T1000 (cell line): Measurements from ENCODE around the gene ZBTB32.
A peak's percentile ranks its signal among the peaks of the same experiment; 100 is the strongest.
"Not testable (repeated sequence)": the region's sequence is repeated elsewhere in the genome, so short reads cannot be mapped to it uniquely, and the experiment has no call there.

ENCODE experiments used
- DNase-seq: peaks from one replicate; lab custom pipeline; 2025; ENCODE audit warnings: mixed read lengths; lab: John Stamatoyannopoulos, UW

Gene ZBTB32, protein sequence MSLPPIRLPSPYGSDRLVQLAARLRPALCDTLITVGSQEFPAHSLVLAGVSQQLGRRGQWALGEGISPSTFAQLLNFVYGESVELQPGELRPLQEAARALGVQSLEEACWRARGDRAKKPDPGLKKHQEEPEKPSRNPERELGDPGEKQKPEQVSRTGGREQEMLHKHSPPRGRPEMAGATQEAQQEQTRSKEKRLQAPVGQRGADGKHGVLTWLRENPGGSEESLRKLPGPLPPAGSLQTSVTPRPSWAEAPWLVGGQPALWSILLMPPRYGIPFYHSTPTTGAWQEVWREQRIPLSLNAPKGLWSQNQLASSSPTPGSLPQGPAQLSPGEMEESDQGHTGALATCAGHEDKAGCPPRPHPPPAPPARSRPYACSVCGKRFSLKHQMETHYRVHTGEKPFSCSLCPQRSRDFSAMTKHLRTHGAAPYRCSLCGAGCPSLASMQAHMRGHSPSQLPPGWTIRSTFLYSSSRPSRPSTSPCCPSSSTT

DNA sequence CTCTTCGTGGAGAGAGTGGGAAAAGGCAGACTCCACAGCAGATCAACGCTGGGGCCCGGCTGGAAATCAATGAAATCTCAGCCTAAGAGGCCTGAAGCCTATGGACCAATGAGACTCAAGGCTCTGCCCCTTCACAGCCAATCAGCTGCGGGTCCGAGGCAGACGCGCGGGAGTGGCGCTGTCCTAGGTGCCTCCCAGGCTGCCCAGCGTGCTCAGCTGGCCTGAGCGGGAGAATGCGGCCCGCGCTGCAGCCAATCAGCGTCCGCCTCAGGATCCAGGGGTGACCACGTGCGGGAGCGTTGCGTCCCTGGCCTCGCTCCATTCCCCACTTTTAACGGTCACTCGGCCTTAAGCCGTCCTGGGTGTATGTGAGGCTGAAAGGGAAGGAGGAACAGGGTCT, at the start of gene ZBTB32:
ZBTB32 (plus strand) TSS at position 341 of the 400 bp plus-strand sequence. CDS start 10,069 bp downstream, outside the sequence.
- no peak for DNase-seq

DNA sequence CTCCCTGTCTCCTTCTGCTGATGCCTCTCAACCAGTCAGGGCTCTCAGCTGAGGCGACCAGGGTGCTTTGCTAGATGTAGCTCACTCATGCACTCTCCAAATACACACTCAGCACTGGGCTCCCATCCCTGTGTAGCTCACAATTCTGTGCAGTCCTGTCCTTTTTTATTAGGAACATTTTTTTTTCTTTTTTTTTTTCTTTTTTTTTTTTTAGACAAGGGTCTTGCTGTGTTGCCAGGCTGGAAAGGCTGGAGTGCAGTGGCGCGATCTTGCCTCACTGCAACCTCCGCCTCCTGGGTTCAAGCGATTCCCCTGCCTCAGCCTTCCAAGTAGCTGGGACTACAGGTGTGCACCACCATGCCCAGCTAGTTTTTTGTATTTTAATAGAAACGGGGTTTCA, 49.5 kb upstream of the ZBTB32 start:
- not testable (repeated sequence) for DNase-seq

DNA sequence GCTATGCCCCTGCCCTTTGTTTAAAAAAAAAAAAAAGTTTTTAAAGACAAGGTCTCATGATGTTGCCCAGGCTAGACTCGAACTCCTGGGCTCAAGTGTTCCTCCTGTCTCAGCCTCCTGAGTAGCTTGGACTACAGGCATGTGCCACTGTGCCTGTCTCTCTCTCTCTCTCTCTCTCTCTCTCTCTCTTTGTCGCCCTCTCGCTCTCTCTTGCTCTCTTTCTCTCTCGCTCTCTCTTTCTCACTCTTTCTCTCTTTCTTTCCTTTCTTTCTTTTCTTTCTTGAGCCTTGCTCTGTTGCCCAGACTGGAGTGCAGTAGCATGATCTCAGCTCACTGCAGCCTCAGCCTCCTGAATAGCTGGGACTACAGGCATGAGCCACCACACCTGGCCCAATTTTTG, 48.8 kb upstream of the ZBTB32 start:
- DNase-seq = no peak

DNA sequence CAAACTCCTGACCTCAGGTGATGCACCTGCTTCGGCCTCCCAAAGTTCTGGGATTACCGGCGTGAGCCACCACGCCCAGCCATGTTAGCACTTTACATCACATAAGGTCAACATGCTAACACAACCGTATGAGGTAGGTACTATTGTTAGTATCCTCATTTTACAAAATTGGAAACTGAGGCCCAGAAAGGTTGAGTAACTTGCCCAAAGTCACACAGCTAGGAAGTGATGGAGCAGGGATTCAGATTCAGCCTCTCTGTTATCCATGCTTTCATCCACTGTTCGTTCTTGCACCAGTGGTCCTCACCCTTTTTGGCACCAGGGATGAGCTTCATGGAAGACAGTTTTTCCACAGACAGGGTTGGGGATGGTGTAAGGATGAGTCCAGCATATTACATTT, 47.7 kb upstream of the ZBTB32 start:
- DNase-seq = no peak

DNA sequence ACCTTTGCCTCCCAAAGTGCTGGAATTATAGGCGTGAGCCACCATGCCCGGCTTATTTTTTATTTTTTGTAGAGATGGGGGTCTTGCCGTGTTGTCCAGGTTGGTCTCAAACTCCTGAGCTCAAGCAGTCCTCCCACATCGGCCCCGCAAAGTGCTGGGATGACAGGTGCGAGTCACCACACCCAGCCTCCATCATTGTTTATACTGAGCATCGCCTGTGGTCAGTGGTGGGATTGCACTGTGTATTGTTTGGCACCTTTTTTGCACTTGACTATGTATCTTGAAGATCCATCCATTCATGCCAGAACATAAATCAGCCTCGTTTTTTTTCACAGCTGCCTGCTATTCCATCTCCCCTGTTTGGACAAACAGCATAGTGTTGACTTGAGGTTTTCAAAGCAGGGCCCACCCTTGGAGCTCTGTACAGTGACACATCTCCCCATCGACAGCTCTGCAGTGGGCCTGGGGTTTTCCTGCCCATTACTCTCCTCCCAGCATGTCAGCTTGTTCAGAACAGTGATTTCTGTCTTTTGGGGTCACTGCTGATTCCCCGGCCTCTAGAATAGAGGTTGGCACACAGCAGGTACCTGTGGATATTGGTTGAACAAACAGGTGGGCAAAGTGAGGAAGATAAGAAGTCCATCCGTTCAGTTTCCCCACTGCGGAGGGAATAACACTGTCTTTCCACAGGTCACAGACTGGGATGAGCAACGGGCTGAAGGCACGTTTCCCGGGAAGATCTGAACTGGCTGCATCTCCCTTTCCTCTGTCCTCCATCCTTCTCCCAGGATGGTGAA, 46.3 kb upstream of the ZBTB32 start:
- DNase-seq = no peak

DNA sequence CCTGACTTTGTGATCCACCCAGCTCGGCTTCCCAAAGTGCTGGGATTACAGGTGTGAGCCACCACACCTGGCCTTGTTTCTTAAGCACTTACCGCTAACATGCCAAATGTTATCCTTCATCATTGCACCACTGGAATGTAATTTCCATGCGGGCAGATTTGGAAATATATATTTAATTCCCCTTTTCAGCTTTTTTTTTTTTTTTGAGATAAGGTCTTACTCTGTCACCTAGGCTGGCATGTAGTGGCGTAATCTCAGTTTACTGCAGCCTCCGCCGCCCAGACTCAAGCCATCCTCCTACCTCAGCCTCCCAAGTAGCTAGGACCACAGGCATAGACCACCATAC, 42.4 kb upstream of the ZBTB32 start:
- DNase-seq = no peak

DNA sequence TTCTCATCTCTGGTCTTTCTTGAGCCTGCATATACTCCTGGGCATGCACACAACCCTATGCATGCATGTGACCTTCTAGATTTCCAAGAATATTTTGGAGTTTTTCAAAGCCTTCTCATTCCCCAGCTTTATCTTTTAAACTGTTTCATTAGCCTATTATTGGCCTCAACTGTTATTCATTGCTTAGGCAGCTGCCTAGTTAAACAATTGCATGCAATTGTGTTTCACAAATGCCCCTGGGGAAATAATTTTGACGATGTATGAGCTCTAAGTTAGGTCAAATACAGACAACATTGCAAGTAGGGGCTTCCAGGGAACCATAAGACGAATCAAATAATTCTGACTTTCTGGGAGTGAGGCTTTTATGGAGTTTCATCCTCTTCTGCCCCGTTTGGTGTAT, 40.4 kb upstream of the ZBTB32 start:
- no peak for DNase-seq

DNA sequence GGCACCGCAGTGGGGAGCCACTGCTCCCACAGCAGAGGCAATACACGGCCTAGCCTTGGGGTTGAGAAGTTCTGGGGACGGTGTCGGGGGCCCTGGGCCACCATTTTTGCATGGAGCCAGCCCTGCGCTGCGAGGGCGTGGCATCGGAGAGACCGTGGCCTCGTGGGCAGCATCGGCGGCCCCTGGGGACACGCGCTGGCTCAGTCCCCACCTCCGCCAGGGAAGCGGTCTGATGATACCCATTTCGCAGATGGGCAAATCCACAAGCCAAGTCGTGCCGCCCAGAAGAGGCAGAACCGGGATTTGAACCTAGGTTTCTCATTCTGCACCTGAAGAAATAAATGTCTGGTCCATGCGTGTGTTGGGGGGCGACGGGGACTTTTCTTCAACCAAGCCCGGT, 39.2 kb upstream of the ZBTB32 start:
- DNase-seq = no peak

DNA sequence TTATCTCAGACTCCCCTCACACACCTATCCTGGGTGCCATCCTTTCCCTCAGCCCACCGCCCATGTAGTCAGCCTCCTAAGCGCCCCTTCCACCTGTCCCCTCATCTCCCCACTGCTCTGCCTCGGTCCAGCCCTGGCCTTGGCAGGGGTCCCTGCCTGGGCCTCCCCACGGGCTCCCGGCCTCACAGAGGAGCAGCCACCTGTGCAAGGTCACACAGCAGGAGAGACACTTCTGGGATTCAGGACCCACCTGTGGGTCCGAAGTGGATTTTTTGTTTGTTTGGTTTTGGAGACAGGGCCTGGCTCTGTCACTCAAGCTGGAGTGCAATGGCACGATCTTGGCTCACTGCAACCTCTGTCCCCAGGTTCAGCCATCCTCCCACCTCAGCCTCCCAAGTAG, 38.8 kb upstream of the ZBTB32 start:
- no peak for DNase-seq

DNA sequence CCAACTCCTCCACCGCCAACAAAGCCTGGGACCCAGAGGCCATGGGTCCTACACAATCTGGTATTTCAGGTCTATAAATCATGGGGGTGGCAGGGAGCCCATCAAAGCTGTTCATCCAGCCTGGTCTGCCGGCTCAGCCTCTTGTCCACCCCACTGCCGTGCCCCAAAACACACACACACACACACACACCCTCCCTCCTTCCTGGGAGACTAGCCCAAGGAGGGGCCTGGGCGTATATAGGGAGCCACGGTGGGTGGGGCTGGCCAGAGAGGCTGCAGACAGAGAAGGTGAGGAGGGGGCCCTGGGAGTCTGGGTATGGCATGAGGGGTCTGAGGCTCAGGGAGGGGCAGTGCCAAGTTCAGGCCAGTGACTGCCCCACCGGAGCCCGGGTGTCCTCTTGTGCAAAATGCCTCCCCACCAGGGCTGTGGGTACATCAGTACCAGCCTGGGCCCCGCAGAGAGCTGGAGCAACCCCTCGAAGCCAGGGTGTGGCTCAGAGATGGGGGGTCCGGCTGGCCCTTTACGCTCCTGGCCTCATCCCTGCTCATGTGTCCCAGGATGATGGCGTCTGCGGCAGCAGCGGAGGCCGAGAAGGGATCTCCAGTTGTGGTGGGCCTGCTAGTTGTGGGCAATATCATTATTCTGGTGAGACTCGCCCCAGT, 38.0 kb upstream of the ZBTB32 start, which contains the start of gene UPK1A:
UPK1A (plus strand) TSS at position 267 of the 663 bp plus-strand sequence; CDS start at position 563, 296 bp downstream.
- DNase-seq = no peak

DNA sequence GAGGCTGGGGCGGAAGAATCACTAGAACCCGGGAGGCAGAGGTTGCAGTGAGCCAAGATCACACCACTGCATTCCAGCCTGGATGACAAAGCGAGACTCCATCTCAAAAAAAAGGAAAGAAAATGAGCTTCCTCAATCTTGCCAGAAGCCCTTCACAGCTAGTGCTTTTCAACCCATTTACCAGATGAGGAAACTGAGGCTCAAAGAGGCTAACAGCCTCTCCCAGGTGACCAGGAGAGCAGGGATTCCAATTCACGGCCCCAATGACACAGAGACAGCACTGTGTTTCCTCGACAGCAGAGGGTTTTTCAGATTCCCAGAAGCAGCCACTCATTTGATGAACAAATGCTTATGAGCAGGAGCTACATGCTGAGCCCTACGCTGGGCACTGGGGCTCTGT, 34.8 kb upstream of the ZBTB32 start:
- DNase-seq = no peak

DNA sequence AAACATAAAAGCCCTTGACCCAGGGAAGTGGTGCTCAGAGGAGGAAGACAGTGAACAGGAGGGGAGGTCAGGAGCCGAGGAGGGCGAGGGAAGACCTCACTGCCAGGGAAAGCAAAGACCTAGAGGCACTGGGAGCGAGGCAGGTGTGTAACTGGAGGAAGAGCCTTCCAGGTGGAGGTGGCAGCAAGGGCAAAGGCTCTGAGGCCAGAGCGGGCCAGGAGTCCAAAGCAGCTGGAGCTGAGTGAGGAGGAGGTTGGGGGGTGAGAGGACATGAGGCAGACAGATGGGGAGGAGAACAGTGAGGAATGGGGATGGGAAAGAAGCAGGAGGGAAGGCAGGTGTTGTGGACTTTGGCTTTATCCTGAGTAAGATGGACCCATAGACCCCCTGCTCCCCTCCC, 34.4 kb upstream of the ZBTB32 start:
- no peak for DNase-seq

DNA sequence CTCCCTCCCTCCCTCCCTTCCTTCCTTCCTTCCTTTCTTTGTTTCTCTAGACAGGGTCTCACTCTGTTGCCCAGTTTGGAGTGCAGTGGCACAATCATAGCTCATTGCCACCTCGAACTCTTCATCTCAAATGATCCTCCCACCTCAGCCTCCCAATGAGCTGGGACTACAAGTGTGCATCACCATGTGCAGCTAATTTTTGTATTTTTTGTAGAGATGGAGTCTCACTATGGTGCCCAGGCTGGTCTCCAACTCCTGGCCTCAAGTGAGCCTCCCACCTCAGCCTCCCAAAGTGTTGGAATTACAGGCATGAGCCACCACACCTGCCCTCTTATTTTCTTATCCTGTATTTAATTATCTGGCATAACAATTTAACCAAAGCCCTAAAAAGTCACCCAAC, 33.7 kb upstream of the ZBTB32 start:
- no peak for DNase-seq

DNA sequence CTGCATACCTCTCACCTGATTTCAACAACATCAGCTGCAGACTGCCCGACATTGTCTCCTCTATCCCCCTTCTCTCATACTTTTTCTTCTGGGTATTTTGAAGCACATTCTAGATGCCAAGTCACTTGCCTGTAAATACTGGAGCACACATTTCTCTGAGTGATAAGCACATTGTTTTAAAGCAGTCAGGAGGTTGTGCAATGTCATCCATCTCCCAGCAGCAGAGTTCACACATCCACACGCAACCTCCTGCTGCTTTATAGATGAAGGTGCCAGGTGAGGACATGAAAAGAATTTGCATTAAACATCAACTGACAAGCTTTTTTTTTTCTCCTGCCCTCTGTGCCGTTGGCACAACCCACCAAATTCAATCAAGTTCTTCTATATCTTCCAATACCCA, 32.5 kb upstream of the ZBTB32 start:
- no peak for DNase-seq

DNA sequence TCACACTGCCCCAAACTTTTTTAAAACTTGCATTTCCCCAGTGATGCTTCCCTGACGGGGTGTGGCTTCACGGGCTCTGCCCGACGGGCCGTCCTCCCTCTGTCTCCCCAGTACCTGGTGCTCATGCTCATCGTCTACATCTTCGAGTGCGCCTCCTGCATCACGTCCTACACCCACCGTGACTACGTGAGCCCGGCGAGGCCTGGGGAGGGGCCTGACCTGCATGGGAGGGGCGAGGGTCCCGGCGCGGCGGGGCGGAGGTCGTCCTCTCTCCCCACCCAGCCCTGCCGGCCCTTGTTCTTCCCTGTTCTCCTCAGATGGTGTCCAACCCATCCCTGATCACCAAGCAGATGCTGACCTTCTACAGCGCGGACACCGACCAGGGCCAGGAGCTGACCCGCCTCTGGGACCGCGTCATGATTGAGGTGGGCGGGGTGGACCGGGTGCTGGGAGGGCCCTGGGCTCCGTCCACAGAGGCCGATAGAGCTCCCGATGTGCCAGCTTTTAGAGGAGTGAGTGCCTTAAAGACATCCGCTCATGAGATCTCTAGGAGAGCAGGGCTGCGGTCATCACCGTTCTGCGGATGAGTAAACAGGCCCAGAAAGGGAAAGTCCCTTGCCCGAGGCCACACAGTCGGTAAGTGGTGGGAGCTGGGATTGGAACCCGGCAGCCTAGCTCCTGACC, 31.1 kb upstream of the ZBTB32 start:
- DNase-seq = peak; percentile 46

DNA sequence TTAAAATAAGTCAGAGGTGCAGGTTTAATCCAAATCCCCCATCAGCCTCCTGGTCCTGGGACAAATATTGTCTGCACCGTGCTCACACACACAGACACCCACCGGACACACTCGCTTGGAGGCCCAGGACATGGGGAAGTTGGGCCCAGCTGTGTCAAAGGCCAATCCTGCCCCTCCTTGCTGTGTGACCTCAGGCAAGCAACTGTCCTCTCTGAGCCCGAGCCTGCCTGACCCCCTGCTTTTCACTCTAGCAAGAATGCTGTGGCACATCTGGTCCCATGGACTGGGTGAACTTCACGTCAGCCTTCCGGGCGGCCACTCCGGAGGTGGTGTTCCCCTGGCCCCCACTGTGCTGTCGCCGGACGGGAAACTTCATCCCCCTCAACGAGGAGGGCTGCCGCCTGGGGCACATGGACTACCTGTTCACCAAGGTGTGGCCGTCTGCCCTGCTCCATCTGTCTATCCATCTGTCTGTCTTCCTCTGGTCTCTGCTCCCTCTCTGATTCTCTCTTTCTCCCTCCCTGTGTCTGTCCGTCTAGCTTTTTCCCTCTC, 28.7 kb upstream of the ZBTB32 start:
- DNase-seq = no peak

DNA sequence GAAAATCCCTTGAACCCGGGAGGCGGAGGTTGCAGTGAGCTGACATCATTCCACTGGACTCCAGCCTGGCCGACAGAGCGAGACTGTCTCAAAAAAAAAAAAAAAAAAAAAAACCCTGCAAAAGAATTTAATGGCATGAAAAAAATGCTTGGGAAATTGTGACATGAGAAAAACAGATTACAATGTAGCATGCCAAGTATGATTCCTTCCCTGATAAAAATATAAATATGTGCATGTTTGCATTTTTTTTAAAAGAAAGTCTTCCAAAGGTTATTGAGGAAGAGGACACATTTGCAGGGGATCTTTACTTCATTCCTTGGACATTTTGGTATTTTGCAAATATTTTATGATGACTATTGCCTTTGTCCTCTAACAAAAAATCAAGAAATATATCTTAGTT, 14.5 kb upstream of the ZBTB32 start:
- DNase-seq = no peak

DNA sequence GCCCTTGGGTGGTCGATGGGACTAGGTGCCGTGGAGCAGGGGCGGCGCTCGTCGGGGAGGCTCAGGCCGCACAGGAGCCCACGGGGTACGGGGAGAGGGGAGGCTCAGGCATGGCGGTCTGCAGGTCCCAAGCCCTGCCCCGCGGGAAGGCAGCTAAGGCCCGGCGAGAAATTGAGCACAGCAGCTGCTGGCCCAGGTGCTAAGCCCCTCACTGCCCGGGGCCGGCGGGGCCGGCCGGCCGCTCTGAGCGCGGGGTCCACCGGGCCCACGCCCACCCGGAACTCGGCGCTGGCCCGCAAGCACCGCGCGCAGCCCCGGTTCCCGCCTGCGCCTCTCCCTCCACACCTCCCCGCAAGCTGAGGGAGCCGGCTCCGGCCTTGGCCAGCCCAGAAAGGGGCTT, 13.3 kb upstream of the ZBTB32 start:
- not testable (repeated sequence) for DNase-seq

DNA sequence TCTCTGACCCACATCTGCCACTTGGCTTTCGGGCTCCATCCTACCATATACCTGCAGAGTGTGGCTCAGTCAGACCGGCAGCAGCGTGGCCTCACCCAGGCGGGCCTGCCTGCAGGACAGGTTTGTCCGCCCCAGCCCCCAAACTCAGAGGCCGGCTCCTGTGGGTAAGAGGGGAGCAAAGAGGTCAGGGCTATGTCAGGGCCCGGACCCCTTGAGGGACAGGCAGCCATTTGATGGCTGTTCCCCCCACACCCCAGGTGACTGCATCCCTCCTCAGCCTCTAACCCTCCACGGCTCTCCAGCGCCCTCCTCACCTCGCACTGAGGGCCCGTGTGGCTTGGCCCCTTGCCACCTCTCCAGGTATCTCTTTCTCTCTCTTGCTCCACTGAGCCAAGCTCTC, 12.3 kb upstream of the ZBTB32 start:
- no peak for DNase-seq

DNA sequence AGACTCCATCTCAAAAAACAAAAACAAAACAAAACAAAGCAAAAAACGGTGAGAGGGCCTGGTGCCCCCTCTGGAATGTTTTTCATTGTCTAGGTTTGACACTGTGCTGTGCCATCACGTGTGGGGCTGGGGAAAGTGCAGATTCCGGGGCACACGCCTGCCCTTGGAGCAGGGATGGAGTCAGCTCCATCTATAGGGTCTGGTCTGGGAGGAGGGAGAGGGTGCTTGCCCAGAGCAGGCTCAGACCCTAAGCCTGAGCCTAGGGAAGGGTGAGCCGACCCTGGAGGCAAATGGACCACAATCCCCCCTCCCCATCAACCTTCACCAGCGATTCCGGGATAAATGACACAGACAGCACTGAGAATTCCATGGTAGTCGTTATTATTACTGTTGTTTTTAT, 10.9 kb upstream of the ZBTB32 start:
- DNase-seq = no peak

DNA sequence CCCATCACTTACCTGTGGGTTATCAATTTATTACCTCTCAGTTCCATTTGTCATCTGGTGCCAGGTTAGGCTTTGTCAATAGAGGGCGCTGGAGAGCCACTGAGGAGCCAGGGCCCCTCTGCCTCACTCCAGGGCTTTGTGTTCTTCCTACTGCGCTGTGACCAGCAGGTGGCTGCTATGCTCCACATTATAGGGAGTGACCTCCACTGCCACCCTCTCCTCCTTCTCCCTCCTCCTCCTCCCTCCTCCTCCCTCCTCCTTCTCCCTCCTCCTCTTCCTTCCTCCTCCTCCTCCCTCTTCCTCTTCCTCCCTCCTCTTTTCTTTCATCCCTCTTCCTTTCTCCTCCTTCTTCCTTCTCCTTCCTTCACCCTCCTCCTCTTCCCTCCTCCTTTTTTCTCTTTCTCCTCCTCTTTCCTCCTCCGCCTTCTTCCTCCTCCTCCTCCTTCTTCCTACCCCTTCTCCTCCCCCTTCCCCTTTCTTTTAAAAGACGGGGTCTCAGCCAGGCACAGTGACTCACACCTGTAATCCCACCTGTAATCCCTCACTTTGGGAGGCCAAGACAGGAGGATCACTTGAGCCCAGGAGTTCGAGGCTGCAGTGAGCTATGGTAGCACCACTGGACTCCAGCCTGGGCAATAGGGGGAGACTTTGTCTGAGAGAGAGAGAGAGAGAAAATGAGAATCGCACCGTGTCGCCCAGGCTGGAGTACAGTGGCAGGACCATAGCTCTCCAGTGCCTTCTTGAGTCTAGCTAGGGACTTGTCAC, 10.3 kb upstream of the ZBTB32 start:
- DNase-seq = peak; percentile 43
